T-helper 2 cell treated with Interferon-gamma antibody and Interleukin-4, amounts not matched to agents 100 ng/mL and 5 ng/mL, for 36 hours (primary cell): Measurements from ENCODE around the gene TMEM184A. TPM values are rescaled to one million over a fixed set of nuclear protein-coding genes. Genes with fewer than 3 reads are reported as not detected.

Experiments used
- intact Hi-C: fragments of 100-400 bp; cut with micrococcal nuclease; formaldehyde crosslinking; loops from one replicate; pipeline ENCODE4 v1.15.1; 2023
- total RNA-seq: library from RNA; stranded (reverse); gene quantifications from 2 replicates; pipeline ENCODE4 v1.2.3, GENCODE V29; 2022

Gene TMEM184A
- total RNA-seq, 1 donor from 2014 or later, result not detected

GRCh38 chr7:1553512-1554210 is 2.3 kb downstream of the TMEM184A start:
- intact Hi-C loops, result no loop called here

- intact Hi-C loops, result no loop called here
These were observed 3.8 kb downstream of the TMEM184A start for GRCh38 chr7:1552200-1552599.

- intact Hi-C loops, result no loop called here
These were observed 5.2 kb downstream of the TMEM184A start for GRCh38 chr7:1550846-1551155.

GRCh38 chr7:1550005-1550845 is 5.8 kb downstream of the TMEM184A start:
- intact Hi-C loops, result no loop called here

GRCh38 chr7:1549357-1550004 is 6.5 kb downstream of the TMEM184A start:
- intact Hi-C loops, result no loop called here

GRCh38 chr7:1548944-1549343 is 7.1 kb downstream of the TMEM184A start:
- intact Hi-C loops, result no loop called here

- intact Hi-C loops, result no loop called here
These were observed 7.6 kb downstream of the TMEM184A start for GRCh38 chr7:1548438-1548831.

- intact Hi-C loops, result no loop called here
These were observed 8.1 kb downstream of the TMEM184A start for GRCh38 chr7:1547777-1548437.

- intact Hi-C loops, result no loop called here
These were observed 8.9 kb downstream of the TMEM184A start for GRCh38 chr7:1546909-1547776.

- intact Hi-C loops, result no loop called here
These were observed 9.6 kb downstream of the TMEM184A start for GRCh38 chr7:1546274-1546908.

- intact Hi-C loops, result no loop called here
These were observed 10.4 kb downstream of the TMEM184A start for GRCh38 chr7:1545417-1546246.

- intact Hi-C loops, result no loop called here
These were observed 11.0 kb downstream of the TMEM184A start for GRCh38 chr7:1544896-1545416.

GRCh38 chr7:1544178-1544895 is 11.7 kb downstream of the TMEM184A start:
- intact Hi-C loops, result no loop called here

GRCh38 chr7:1543826-1544177 is 12.2 kb downstream of the TMEM184A start:
- intact Hi-C loops, result no loop called here

- intact Hi-C loops, result no loop called here
These were observed 12.9 kb downstream of the TMEM184A start for GRCh38 chr7:1542841-1543747.

GRCh38 chr7:1542329-1542728 is 13.7 kb downstream of the TMEM184A start:
- intact Hi-C loops, result no loop called here

GRCh38 chr7:1541431-1542162 is 14.4 kb downstream of the TMEM184A start:
- intact Hi-C loops, result no loop called here
